GM12878 (cell line): ENCODE results near the gene MBD3L2. TPM values are rescaled to one million over a fixed set of nuclear protein-coding genes. Genes with fewer than 3 reads are reported as not detected.
A peak's percentile ranks its signal among the peaks of the same experiment; 100 is the strongest.

Experiments
- ATF7 ChIP-seq: fragments of 450-650 bp; IDR thresholded peaks from 2 replicates; pipeline ENCODE4 v1.6.1; 2016; ENCODE audit warnings: low read depth, mild to moderate bottlenecking
- BACH1 ChIP-seq: fragments of 450-650 bp; IDR thresholded peaks from 2 replicates; pipeline ENCODE4 v1.6.1; 2017; ENCODE audit warnings: mild to moderate bottlenecking, borderline replicate concordance
- BCL11A ChIP-seq: IDR thresholded peaks from 2 replicates; pipeline ENCODE4 v1.6.1; 2011; ENCODE audit warnings: low read depth, low read length
- CBX3 ChIP-seq: fragments of 200-600 bp; sonication (generic); IDR thresholded peaks from 2 replicates; pipeline ENCODE4 v1.6.1; 2016; ENCODE audit warnings: low read depth, borderline replicate concordance
- EP300 ChIP-seq, 2 experiments: fragments of 150-350 bp in 1 of 2; IDR thresholded peaks; 2 replicates each; pipeline ENCODE4 v1.6.1; 2011 to 2012; ENCODE audit warnings: low read depth in 2 of 2, low read length in 2 of 2, borderline replicate concordance in 1 of 2, improper control_type of control experiment in 1 of 2, inconsistent platforms in 1 of 2; ENCODE audit not compliant: control insufficient read depth in 1 of 2
- ESRRA ChIP-seq: IDR thresholded peaks from 2 replicates; pipeline ENCODE4 v1.6.1; 2012; ENCODE audit warnings: mild to moderate bottlenecking, low read length, improper control_type of control experiment
- FOXK2 ChIP-seq: fragments of 450-650 bp; IDR thresholded peaks from 2 replicates; pipeline ENCODE4 v1.6.1; 2017; ENCODE audit warnings: mild to moderate bottlenecking, moderate library complexity
- HDAC6 ChIP-seq: fragments of 200-600 bp; sonication (generic); IDR thresholded peaks from one replicate; pipeline ENCODE4 v1.8.0; 2017; ENCODE audit warnings: antibody characterized with exemption; ENCODE audit not compliant: unreplicated experiment
- KAT2A ChIP-seq: conservative IDR thresholded peaks from 2 replicates; pipeline ENCODE4 v1.6.1; 2011; ENCODE audit warnings: low read depth, low read length; ENCODE audit not compliant: control insufficient read depth
- LARP7 ChIP-seq: fragments of 450-650 bp; IDR thresholded peaks from 2 replicates; pipeline ENCODE4 v1.6.1; 2017; ENCODE audit warnings: mild to moderate bottlenecking
- MEF2B ChIP-seq: fragments of 450-650 bp; IDR thresholded peaks from 2 replicates; pipeline ENCODE4 v1.6.1; 2018; ENCODE audit warnings: mild to moderate bottlenecking, moderate library complexity; ENCODE audit not compliant: partially characterized antibody, poor library complexity, severe bottlenecking
- PAX5 ChIP-seq: IDR thresholded peaks from 2 replicates; pipeline ENCODE4 v1.6.1; 2011; ENCODE audit warnings: low read depth, low read length, borderline replicate concordance
- PML ChIP-seq: IDR thresholded peaks from 2 replicates; pipeline ENCODE4 v1.6.1; 2012; ENCODE audit warnings: low read length, inconsistent platforms
- POLR2A ChIP-seq: IDR thresholded peaks from 2 replicates; pipeline ENCODE4 v1.6.1; 2011; ENCODE audit warnings: low read depth, mild to moderate bottlenecking, low read length
- RB1 ChIP-seq: fragments of 450-650 bp; formaldehyde crosslinking; IDR thresholded peaks from 2 replicates; pipeline ENCODE4 v1.6.1; 2017; ENCODE audit warnings: mild to moderate bottlenecking, borderline replicate concordance
- RFX5 ChIP-seq: IDR thresholded peaks from 2 replicates; pipeline ENCODE4 v1.6.1; 2011; ENCODE audit warnings: low read depth, low read length, improper control_type of control experiment
- RUNX3 ChIP-seq: IDR thresholded peaks from 2 replicates; pipeline ENCODE4 v1.6.1; 2012; ENCODE audit warnings: low read length, inconsistent platforms
- SIX5 ChIP-seq: IDR thresholded peaks from 2 replicates; pipeline ENCODE4 v1.6.1; 2011; ENCODE audit warnings: mild to moderate bottlenecking, low read depth, low read length, moderate library complexity; ENCODE audit not compliant: severe bottlenecking
- SMARCA5 ChIP-seq: fragments of 450-650 bp; IDR thresholded peaks from 2 replicates; pipeline ENCODE4 v1.6.1; 2017; ENCODE audit warnings: mild to moderate bottlenecking
- SMC3 ChIP-seq: IDR thresholded peaks from 2 replicates; pipeline ENCODE4 v1.6.1; 2011; ENCODE audit warnings: low read length, improper control_type of control experiment, borderline replicate concordance
- SRF ChIP-seq, 2 experiments: IDR thresholded peaks; 2 replicates each; pipeline ENCODE4 v1.6.1; 2011; ENCODE audit warnings: low read depth in 2 of 2, low read length in 2 of 2, mild to moderate bottlenecking in 1 of 2, moderate library complexity in 1 of 2
- ZNF217 ChIP-seq: fragments of 450-650 bp; IDR thresholded peaks from 2 replicates; pipeline ENCODE4 v1.6.1; 2017; ENCODE audit warnings: antibody characterized with exemption, mild to moderate bottlenecking
- ZNF384 ChIP-seq: IDR thresholded peaks from 2 replicates; pipeline ENCODE4 v1.6.1; 2012; ENCODE audit warnings: low read depth, mild to moderate bottlenecking, low read length, improper control_type of control experiment, borderline replicate concordance
- polyA plus RNA-seq, 11 experiments: library from polyadenylated mRNA; depleted of rRNA in 4 of 11; unstranded in 6 of 11; stranded (reverse) in 5 of 11; fragments of >200 nt; fragmentation: Nextera tagmentation in 4 of 11; fragmentation: Illumina TruSeq in 1 of 11; extraction: Ambion mirVana in 4 of 11; extraction: Trizol in 1 of 11; gene quantifications; 1 replicate in 1 of 11; 2 replicates in 10 of 11; pipeline versions ENCODE4 v1.2.1 to v1.2.3, GENCODE V29; 2011 to 2016; ENCODE audit warnings: inconsistent platforms in 2 of 11, missing spikeins in 2 of 11, low read depth in 1 of 11
- total RNA-seq, 4 experiments: library from RNA; depleted of rRNA in 3 of 4; stranded (reverse); fragments of >200 nt in 3 of 4; fragmentation: Illumina TruSeq in 1 of 4; extraction: Trizol in 1 of 4; gene quantifications; 2 replicates each; pipeline versions ENCODE4 v1.2.1 to v1.2.3, GENCODE V29; 2013 to 2021
- TF ChIP-seq, protein P1 (sequence below): IDR thresholded peaks from 2 replicates; pipeline ENCODE4 v1.6.1; 2011; ENCODE audit warnings: borderline replicate concordance, low read depth, mild to moderate bottlenecking, moderate library complexity, mixed read lengths, low read length; ENCODE audit not compliant: insufficient read depth; ENCODE audit errors: extremely low read length
- TF ChIP-seq, protein P2 (sequence below): fragments of 450-650 bp; IDR thresholded peaks from 2 replicates; pipeline ENCODE4 v1.6.1; 2014; ENCODE audit warnings: mild to moderate bottlenecking
- TF ChIP-seq, protein P3 (sequence below): IDR thresholded peaks from 2 replicates; pipeline ENCODE4 v1.6.1; 2011; ENCODE audit warnings: low read depth, mild to moderate bottlenecking, low read length, moderate library complexity, borderline replicate concordance; ENCODE audit errors: extremely low read depth
- TF ChIP-seq, protein P4 (sequence below): IDR thresholded peaks from 2 replicates; pipeline ENCODE4 v1.6.1; 2012; ENCODE audit warnings: low read depth, low read length, improper control_type of control experiment
- TF ChIP-seq, protein P5 (sequence below): fragments of 450-650 bp; IDR thresholded peaks from 2 replicates; pipeline ENCODE4 v1.6.1; 2016; ENCODE audit warnings: mild to moderate bottlenecking

Gene MBD3L2
- total and polyA plus RNA-seq, 10 of the 15 experiments (the other 5 are each of a cell fraction or from before 2014, with no cell fraction given): not detected

DNA sequence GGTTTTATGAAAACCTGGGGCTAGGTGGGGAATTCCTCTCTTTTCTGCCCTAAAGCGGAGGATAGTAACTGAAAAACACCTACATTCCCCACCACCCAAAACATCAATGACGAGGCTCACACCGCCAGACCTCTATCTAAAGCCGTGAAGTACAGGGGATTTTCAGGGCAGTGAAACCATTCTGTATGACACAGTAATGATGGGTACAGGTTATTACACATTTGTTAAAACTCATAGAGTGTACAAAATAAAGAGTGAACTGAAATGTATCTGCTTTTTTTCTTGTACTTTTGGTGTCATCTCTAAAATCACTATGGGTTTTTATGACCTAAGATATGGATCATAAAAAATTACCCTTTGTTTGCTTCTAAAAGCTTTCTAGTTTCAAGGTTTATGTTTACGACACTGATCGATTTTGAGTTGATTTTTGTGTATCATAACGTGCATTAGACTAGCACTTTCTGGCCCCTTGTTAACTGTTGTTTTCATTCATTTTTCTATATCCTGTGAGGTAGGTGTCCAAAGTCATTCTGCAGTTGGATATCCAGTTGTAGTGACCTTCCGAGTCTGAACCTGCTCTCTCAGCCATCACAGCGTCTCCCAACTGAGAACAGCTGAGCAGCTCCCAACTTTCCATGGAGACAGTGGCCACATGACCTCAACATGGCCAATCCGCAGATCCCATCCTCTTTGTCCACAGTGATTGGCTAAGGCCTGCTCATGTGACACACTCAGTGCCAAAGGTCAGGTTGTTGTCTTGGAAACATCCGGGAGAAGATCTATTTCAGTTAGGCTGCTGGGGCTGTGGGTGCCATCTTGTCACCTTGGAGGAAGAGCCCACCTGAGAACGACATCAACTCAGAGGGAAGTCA lies 38.2 kb upstream of the MBD3L2 start (continued):
- TF ChIP-seq, protein P1, sequence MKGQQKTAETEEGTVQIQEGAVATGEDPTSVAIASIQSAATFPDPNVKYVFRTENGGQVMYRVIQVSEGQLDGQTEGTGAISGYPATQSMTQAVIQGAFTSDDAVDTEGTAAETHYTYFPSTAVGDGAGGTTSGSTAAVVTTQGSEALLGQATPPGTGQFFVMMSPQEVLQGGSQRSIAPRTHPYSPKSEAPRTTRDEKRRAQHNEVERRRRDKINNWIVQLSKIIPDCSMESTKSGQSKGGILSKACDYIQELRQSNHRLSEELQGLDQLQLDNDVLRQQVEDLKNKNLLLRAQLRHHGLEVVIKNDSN: peak; percentile 66
- TF ChIP-seq ESRRA (no peak), HDAC6 (no peak), PAX5 (no peak), BACH1 (no peak), FOXK2 (no peak), ZNF384 (no peak), POLR2A (no peak), SMC3 (no peak), RFX5 (no peak), RB1 (no peak), ATF7 (peak; percentile 75), LARP7 (no peak), RUNX3 (no peak), SIX5 (no peak), PML (no peak), CBX3 (no peak), MEF2B (peak; percentile 29), BCL11A (no peak), SMARCA5 (peak; percentile 91; the same call in 1 of the 2 replicates), KAT2A (no peak), ZNF217 (peak; percentile 51; the same call in 1 of the 2 replicates), EP300 (IDR thresholded peaks at IDR 0.05; ENCODE audit: borderline replicate concordance in 1 of 2, control insufficient read depth in 1 of 2, low read depth in 2 of 2, low read length in 2 of 2) (no peak), SRF (IDR thresholded peaks at IDR 0.05; ENCODE audit: low read depth in 2 of 2, low read length in 2 of 2) (no peak)
- TF ChIP-seq, protein P2, sequence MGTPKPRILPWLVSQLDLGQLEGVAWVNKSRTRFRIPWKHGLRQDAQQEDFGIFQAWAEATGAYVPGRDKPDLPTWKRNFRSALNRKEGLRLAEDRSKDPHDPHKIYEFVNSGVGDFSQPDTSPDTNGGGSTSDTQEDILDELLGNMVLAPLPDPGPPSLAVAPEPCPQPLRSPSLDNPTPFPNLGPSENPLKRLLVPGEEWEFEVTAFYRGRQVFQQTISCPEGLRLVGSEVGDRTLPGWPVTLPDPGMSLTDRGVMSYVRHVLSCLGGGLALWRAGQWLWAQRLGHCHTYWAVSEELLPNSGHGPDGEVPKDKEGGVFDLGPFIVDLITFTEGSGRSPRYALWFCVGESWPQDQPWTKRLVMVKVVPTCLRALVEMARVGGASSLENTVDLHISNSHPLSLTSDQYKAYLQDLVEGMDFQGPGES: no peak
- TF ChIP-seq, protein P3, sequence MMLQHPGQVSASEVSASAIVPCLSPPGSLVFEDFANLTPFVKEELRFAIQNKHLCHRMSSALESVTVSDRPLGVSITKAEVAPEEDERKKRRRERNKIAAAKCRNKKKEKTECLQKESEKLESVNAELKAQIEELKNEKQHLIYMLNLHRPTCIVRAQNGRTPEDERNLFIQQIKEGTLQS: no peak
- TF ChIP-seq, protein P4, sequence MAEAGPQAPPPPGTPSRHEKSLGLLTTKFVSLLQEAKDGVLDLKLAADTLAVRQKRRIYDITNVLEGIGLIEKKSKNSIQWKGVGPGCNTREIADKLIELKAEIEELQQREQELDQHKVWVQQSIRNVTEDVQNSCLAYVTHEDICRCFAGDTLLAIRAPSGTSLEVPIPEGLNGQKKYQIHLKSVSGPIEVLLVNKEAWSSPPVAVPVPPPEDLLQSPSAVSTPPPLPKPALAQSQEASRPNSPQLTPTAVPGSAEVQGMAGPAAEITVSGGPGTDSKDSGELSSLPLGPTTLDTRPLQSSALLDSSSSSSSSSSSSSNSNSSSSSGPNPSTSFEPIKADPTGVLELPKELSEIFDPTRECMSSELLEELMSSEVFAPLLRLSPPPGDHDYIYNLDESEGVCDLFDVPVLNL: no peak
- TF ChIP-seq, protein P5, sequence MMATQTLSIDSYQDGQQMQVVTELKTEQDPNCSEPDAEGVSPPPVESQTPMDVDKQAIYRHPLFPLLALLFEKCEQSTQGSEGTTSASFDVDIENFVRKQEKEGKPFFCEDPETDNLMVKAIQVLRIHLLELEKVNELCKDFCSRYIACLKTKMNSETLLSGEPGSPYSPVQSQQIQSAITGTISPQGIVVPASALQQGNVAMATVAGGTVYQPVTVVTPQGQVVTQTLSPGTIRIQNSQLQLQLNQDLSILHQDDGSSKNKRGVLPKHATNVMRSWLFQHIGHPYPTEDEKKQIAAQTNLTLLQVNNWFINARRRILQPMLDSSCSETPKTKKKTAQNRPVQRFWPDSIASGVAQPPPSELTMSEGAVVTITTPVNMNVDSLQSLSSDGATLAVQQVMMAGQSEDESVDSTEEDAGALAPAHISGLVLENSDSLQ: no peak
